GM15510 (cell line): ENCODE measurements around the gene MCM6.

Experiments used
- POLR2A ChIP-seq: IDR thresholded peaks from 3 replicates; pipeline ENCODE4 v1.6.1; 2011; ENCODE audit warnings: borderline replicate concordance; ENCODE audit not compliant: insufficient read length; ENCODE audit errors: extremely low read depth

Gene MCM6

DNA sequence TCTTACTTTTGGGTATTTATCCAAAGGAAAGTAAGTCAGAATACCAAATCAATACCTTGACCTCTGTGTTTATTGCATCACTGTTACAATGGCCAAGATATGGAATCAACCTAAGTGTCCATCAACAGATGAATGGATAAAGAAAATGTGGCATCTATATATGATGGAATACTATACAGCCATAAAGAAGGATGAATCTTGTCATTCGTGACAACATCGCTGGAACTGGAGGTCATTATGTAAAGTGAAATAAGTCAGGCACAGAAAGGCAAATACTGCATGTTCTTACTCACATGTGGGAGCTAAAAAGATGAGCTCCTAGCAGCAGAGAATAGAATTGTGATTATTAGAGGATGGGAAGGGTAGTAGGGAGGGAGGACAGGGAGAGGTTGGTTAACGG lies 73.9 kb downstream of the MCM6 start:
- TF ChIP-seq POLR2A = no peak

DNA sequence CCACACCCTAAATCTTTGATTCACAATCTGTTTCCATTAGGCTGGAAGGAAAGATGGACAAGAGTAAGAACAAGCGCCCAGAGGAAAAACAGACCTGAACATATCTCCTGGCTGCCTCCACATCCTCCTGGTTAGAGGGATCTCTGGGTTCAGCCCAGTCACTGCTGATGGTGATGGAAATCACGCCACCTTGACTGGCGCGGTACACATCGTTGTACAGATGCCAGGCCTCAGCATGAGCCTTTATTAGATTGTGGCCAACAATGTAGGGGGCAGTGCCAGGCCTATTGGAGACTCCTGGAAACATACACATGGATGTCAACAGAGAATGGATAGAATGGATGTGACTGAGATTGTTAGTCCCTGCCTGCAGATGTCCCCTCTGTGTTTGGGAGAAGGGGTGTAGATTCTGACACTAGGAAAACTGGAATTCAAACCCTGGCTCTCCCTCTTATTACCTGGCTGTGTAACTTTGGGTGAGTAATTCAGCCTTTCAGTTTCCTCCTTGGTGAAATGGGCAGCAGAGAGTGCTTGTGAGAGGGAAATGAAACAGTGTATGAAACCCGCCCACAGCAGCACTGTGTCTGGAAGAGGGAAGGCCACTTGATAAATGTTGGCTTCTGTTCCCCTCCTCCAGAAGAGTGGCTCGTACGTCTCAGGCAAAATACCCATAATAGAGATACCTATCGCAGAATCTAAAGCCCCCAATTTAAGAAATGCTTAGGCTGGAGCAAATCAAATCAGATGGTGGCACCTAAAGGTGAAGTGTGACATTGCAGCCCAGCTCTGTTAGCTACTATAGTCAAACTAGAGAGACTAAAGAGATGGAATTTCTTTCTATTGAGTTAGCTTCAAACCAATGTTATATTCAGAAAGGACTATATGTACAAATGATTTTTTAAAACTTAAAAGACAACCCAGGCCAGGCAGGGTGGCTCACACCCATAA lies 75.5 kb downstream of the MCM6 start:
- no peak for TF ChIP-seq POLR2A

DNA sequence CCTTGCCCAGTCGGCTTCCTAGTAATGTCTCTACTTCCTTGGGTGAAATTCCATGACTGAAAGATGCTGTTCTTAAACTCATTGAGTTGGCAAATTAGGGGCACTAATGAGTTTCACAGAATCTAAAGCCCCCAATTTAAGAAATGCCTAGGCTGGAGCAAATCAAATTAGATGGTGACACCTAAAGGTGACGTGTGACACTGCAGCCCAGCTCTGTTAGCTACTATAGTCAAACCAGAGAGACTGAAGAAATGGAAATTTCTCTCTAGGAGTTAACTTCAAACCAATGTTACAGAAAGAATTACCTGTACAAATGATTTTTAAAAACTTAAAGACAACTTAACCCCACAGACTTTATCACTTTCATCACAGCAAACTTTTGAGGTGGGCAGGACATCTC lies 76.5 kb downstream of the MCM6 start:
- no peak for TF ChIP-seq POLR2A

DNA sequence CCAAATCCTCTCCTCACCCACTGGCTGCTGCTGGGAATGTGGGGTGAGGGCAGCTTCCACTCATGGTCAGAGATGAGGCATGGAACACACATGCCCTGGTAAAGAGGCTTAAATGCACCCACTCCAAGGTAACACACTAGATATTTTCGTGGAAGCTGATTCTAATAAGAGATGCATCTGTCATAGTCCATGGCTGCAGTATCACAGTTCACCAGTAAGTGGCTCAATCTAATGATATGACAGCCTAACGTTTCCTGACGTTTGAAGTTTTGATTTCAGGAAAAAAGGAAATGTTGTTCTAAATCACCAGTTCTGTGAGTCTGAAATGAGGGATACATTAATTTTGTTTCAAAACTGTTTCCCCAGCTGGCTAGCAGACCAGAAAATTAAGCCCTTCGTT lies 77.5 kb downstream of the MCM6 start:
- no peak for TF ChIP-seq POLR2A

DNA sequence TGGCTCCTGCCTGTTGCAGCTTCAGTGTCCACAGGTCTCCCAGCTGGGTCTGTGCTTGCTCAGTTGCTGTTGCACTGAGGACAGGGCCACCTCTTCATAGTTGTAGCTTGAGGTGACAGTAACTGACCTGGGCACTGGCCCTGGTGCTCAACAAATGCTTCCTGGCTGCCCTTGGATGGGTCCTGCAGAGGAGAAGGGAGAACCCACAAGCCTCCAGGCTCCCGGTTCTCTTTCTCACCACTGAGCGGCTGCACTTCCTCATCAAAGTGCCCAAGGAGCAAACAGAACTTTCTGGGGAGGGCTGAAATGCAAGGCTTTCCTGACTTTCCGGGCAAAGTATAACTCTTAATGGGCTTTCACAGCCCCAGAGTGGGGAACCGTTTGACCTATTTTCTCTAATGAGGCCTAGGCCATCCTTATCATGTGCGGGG lies 78.0 kb downstream of the MCM6 start:
- no peak for TF ChIP-seq POLR2A

DNA sequence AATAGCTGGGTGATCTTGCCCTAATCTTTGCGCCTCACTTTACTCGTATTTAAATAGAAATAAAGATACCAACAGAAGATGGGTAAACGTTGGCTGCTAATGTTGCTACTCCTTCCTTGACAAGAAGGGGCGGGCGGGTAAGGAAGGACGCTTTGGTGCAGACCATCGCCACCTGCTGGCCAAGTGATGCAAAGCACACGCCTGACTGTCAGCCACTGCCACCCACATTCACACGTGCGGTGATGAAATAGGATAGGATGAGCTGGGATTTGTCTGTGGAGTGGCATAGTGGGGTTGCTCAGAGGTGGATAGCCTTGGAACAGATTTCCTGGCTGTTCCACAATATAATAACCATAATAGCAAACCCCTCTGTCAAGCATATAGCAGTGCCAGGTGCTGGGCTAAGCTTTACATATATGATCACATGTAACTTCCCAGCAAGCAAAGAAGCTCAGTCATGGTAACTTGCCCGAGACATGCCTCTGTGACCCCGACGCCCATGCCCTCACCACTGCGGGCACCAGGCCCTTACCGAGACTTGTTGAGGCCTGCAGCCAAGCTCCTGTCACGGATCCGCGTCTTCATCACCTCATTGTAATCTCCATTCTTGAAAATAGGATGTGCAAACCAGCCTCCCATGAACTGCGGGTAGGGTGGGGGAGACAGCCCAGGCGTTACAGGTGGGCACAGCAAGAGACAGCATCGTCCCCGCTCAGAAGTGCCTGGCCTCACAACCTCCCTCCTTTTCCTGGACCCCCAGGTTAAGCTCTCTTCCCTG lies 78.6 kb downstream of the MCM6 start:
- TF ChIP-seq POLR2A = no peak

DNA sequence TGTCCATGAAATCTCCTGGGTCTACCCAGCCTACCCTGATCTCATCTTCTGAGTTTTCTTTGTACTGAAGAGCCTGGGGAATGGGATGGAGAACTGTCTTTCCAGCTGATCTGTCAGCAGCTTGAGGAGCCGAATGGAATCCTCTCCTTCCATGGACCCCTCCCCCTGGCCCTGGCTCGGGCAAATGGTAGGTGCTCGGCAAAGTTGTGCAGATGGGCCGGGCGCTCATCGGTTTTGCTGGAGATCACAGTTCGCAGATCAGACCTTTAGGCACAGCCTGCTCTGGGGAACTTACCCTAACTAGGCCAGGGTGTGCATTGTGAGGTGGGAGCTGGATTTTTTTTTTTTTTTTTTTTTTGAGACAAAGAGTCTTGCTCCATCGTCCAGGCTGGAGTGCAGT lies 79.6 kb downstream of the MCM6 start:
- no peak for TF ChIP-seq POLR2A

DNA sequence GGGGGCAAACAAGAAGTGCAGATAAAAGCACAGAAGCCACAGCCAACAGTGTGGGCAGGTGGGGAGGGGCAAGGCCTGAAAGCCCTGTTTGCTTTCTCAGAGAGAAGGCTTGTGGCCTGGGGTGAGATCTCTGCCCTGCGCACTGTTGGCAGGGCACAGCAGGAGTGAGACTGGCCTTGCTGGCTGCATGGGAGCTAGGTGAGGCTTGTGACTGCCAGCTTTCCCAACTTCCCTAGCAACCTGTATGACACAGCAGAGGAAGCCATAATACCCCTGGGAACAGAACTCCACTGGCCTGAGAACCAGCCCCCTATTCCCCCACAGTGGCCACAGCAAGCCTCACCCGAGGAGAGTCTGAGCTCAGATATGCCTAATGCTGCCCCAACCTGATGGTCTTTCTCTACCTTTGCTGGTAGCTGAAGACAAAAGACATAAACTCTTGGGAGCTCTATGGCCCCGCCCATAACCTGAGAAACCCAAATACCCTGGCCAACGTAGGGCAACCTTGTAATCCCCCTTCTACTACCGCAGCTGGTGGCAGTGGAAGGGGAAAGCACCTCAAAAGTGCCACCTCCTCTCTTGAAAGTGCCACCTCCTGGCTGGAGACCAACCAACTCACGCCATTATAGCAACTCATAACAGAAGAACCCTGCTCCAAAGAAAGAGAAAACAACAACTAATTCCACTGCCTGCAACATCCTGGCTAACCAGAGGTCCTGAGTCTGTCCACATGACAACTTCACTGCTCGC lies 83.7 kb downstream of the MCM6 start:
- TF ChIP-seq POLR2A = no peak

DNA sequence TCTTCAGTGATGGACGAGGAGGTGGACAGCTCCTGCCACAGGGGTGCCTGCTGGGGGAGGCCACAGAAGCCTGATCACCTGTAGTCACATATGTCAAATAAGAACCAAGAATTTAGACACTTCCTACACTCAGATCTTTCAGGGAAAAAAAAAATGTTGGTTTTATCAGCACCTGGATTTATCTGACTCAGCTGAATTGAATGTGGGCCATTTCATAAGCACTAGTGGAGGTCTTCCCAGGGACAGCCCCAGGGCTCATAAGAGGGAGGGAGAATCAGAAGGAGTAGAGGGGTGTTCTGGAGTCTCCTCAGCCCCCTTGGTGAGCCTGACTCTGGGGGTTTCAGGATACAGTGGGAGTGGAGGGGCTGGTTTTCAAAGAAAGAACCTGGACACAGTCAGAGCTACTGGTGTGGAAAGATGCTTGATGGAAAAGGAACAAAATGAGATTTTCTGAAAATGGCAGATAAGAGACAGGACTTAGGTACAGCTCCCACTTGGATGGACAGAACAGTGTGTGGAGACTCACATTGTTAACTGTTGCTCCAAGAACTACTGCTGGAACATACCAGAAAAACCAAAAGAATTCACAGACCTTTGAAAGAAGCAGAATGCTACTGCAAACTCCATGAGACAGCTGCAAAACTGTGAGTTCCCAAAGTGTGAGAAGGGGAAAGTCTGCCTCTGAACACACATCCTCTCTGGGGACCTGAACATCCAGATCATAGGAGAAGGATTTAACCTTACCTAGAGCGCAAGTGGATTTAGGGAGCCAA lies 84.6 kb downstream of the MCM6 start:
- no peak for TF ChIP-seq POLR2A

DNA sequence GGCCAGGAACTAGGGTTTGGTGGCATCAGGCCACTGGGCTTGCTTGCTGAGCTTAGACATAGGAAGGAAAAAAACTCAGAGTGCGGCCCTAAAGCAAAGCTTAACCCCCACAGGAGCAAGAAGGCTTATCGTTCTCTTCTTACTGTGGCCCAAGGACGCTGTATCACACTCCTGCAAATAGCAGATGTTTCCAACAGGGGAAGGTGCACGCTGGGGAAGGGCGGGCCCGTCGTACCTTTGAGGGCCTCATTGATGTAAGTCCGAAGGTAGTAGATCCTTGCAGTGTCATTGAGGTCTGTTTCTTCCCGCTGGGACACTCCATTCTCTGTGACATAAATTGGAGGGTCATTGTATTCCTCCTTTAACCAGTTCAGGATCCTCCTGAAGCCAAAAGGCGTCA lies 85.8 kb downstream of the MCM6 start:
- no peak for TF ChIP-seq POLR2A
